IPS-11a (cell line): ENCODE results near the gene DVL2.

ENCODE experiments used
- H3K4me3 ChIP-seq: one replicate; pipeline ENCODE4 v1.5.1; 2013; ENCODE audit warnings: low read depth, low read length, control low read depth

The DVL2 gene

DNA sequence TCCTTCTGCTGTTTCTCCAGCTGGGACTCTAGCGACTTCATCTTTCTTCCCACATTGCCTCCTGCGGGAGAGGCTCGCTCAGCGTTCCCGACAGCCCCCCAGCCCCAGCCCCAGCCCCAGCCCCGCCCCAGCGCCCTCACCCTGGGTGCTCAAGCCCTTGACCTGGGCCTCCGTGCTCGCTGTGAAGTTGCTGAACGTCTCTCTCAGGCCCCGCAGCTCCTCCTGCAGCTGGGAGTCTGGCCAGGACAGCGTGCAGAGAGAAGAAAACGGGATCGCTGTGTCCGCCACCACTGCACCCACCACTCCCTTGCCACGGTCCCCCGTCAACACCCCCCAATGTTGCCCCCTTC lies 57.5 kb downstream of the DVL2 start:
- peak overlapping the region; percentile 61 for H3K4me3 ChIP-seq

DNA sequence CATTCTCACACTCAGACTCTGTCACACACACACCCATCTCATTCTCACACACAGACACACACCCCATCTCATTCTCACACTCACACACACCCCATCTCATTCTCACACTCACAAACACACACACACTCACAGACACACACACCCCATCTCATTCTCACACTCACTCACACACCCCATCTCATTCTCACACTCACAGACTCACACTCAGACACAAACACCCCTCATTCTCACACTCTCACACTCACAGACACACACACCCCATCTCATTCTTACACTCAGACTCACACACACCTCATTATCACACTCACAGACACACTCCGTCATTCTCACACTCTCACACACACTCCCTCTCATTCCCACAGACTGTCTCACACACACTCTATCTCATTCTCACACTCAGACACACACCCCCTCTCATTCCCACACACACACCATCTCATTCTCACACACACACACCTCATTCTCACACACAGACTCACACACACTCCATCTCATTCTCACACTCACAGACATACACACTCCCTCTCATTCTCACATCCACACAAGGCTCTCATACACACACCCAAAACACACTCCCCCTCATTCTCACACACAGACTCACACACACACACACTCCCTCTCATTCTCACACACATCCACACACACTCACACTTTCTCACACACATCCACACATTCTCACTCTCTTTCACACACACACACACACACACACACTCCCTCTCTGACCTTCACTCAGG lies 58.0 kb downstream of the DVL2 start:
- H3K4me3 ChIP-seq = no peak overlapping the region
